RWPE2 (cell line): ENCODE measurements around the gene THBS4.

Experiments used
- ATAC-seq: fragments of 200-7000 bp; cut with Tn5 transposase; 3 replicates; pipeline ENCODE4 v1.9.1; 2021; ENCODE audit warnings: low read depth
- DNase-seq: peaks from one replicate; pipeline ENCODE4 v3.0.0-alpha.2; 2020; ENCODE audit warnings: low spot score
- H3K27ac ChIP-seq: fragments of 450-650 bp; 2 replicates; pipeline ENCODE4 v1.5.1; 2017; ENCODE audit warnings: mild to moderate bottlenecking; ENCODE audit not compliant: poor library complexity, severe bottlenecking
- H3K27me3 ChIP-seq: fragments of 250-450 bp; sonication (Bioruptor Pico); 2 replicates; pipeline ENCODE4 v1.5.1; 2021; ENCODE audit warnings: mild to moderate bottlenecking, moderate library complexity; ENCODE audit not compliant: insufficient read depth, poor library complexity, severe bottlenecking
- H3K36me3 ChIP-seq: fragments of 250-450 bp; sonication (Bioruptor Pico); 2 replicates; pipeline ENCODE4 v1.5.1; 2020; ENCODE audit warnings: low read depth, mild to moderate bottlenecking, moderate library complexity
- H3K4me1 ChIP-seq: fragments of 250-450 bp; sonication (Bioruptor Pico); 2 replicates; pipeline ENCODE4 v1.5.1; 2021; ENCODE audit warnings: mild to moderate bottlenecking, moderate library complexity; ENCODE audit not compliant: insufficient read depth, poor library complexity, severe bottlenecking
- H3K4me3 ChIP-seq: fragments of 250-450 bp; sonication (Bioruptor Pico); 2 replicates; pipeline ENCODE4 v1.5.1; 2021; ENCODE audit warnings: mild to moderate bottlenecking, moderate library complexity; ENCODE audit not compliant: severe bottlenecking
- H3K9me3 ChIP-seq: fragments of 250-450 bp; sonication (Bioruptor Pico); 2 replicates; pipeline ENCODE4 v1.5.1; 2021; ENCODE audit warnings: mild to moderate bottlenecking, moderate library complexity; ENCODE audit not compliant: severe bottlenecking
- TF ChIP-seq, protein P1 (sequence below): fragments of 450-650 bp; IDR thresholded peaks from one replicate; pipeline ENCODE4 v1.5.1; 2017; ENCODE audit warnings: mild to moderate bottlenecking, moderate library complexity; ENCODE audit not compliant: poor library complexity, severe bottlenecking

Gene THBS4

DNA sequence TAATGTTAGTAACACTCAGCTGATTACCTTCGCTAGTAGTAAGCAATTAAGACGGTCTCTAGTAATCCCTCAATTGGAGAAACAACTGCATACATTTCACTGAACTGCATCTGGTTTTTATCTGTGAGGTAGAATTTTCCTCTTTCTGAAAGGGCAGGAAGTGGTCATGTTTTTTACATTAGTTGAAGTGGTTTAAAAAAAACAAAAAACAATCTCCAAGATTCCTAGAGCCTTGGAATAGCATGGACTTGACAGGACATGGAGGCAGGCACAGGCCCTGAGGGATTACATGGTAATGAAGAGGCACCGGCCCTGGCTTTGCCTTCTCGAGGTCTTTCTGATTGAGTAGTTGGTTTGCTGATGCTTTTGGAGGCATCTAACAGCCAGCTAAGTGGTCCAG is 25.8 kb downstream of the THBS4 start:
- Histone ChIP-seq H3K36me3 (no peaks in the 10 kb centered on the region), H3K27ac (no peak overlapping the region), H3K4me3 (no peak overlapping the region), H3K27me3 (no peaks in the 10 kb centered on the region), H3K4me1 (peaks cover 1% of the 10 kb centered on the region), H3K9me3 (no peaks in the 10 kb centered on the region)
- no peak for ATAC-seq
- TF ChIP-seq, protein P1, sequence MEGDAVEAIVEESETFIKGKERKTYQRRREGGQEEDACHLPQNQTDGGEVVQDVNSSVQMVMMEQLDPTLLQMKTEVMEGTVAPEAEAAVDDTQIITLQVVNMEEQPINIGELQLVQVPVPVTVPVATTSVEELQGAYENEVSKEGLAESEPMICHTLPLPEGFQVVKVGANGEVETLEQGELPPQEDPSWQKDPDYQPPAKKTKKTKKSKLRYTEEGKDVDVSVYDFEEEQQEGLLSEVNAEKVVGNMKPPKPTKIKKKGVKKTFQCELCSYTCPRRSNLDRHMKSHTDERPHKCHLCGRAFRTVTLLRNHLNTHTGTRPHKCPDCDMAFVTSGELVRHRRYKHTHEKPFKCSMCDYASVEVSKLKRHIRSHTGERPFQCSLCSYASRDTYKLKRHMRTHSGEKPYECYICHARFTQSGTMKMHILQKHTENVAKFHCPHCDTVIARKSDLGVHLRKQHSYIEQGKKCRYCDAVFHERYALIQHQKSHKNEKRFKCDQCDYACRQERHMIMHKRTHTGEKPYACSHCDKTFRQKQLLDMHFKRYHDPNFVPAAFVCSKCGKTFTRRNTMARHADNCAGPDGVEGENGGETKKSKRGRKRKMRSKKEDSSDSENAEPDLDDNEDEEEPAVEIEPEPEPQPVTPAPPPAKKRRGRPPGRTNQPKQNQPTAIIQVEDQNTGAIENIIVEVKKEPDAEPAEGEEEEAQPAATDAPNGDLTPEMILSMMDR, result no peak
- DNase-seq, result no peak

DNA sequence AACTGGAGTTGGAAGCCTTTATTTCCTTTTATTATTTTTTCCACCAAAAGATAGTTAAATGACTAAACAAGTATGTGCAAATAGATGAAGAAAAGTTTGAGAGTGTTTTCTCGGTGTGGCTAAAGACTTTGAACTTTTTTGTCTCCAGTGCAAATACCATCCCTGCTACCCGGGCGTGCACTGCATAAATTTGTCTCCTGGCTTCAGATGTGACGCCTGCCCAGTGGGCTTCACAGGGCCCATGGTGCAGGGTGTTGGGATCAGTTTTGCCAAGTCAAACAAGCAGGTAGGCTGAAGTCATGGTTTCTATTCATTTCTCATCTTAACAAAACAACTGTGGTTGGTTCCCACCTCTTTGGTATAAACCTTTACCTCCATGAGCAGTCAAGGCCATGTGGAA is 26.4 kb downstream of the THBS4 start:
- Histone ChIP-seq H3K9me3 (no peaks in the 10 kb centered on the region), H3K27ac (no peak overlapping the region), H3K4me3 (no peak overlapping the region), H3K27me3 (no peaks in the 10 kb centered on the region), H3K4me1 (no peaks in the 10 kb centered on the region), H3K36me3 (no peaks in the 10 kb centered on the region)
- TF ChIP-seq, protein P1, result no peak
- no peak for DNase-seq
- no peak for ATAC-seq

DNA sequence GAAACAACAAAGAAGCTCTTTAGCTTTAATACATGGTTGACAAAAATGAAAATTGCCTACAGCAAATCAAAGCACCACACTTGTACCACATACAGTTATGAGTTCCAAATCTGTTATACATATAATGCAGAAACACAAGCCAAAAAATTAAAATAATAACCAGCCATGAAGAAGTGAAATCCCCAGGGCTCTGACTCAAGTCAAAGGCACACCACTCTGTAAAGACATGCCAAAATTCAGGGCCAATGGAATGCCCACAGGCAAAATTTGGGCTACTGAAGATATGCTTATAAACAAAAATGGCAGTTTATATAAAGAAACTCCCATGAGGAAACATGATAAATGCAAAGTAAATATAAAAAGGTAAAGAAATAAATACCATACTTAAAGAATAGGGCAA is 29.0 kb downstream of the THBS4 start:
- H3K9me3 ChIP-seq, result no peaks in the 10 kb centered on the region
- ATAC-seq (no peak), DNase-seq (no peak)
- no peak overlapping the region for H3K27ac ChIP-seq
- no peaks in the 10 kb centered on the region for H3K27me3 ChIP-seq
- TF ChIP-seq, protein P1, result no peak
- no peaks in the 10 kb centered on the region for H3K36me3 ChIP-seq
- no peak overlapping the region for H3K4me3 ChIP-seq
- H3K4me1 ChIP-seq, result no peaks in the 10 kb centered on the region

DNA sequence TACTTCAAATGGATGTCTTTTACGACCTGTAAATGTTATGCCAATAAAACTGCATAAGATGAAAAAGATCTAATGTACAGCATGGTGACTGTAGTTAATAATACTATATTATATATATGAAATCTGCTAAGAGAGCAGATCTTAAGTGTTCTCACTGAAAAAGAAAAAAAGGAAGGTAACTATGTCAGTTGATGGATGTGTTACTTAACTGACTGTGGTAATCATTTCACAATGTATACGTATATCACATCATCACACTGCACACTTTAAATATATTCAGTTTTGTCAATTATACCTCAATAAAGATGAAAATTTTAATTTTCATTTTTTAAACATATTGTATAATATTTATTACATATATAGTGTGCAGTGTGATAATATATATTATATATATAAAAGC is 31.9 kb downstream of the THBS4 start:
- Histone ChIP-seq H3K27ac (no peak overlapping the region), H3K9me3 (no peaks in the 10 kb centered on the region), H3K27me3 (no peaks in the 10 kb centered on the region), H3K36me3 (no peaks in the 10 kb centered on the region), H3K4me1 (no peaks in the 10 kb centered on the region), H3K4me3 (no peak overlapping the region)
- TF ChIP-seq, protein P1, result no peak
- ATAC-seq (no peak), DNase-seq (no peak)

DNA sequence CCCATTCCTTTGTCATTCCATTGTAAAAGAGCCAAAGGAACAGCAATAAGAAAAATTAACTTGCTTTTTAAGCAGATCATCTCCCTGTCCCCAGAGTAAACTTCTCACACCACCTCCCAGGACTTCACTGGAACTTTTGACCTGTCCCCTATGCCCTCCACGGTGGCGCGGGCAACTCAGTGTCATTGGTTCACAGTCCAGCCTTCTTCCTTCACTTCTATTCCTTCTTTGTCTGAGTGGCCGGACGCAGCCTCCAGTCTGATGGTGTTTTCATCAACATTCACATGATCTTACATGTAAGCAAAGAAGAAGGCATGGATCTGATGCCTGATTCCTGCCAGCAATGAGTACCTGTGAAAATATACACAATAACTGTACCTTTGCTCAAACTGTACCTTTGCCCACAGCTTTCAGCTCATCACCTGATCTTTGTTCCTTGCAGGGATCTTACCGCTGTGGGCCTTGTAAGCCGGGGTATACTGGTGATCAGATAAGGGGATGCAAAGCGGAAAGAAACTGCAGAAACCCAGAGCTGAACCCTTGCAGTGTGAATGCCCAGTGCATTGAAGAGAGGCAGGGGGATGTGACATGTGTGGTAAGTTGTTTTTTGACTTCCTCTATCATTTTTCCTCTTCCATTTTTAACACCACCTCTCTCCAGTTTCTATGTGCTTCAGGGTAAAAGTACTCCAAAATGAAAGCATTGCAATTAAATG is 32.5 kb downstream of the THBS4 start:
- H3K27ac ChIP-seq, result no peak overlapping the region
- no peaks in the 10 kb centered on the region for H3K9me3 ChIP-seq
- TF ChIP-seq, protein P1, result no peak
- no peaks in the 10 kb centered on the region for H3K36me3 ChIP-seq
- H3K4me1 ChIP-seq, result no peaks in the 10 kb centered on the region
- no peak for DNase-seq
- H3K27me3 ChIP-seq, result no peaks in the 10 kb centered on the region
- no peak overlapping the region for H3K4me3 ChIP-seq
- no peak for ATAC-seq
